SK-N-MC (cell line): Measurements from ENCODE around the gene SLC12A1.

Experiments used
- EZH2 ChIP-seq: fragments of 200-600 bp; sonication (generic); IDR thresholded peaks from one replicate; pipeline ENCODE4 v1.6.1; 2017; ENCODE audit warnings: antibody characterized with exemption
- FOXP2 ChIP-seq: optimal IDR thresholded peaks from 2 replicates; pipeline ENCODE3; 2011; ENCODE audit warnings: mild to moderate bottlenecking, moderate library complexity; ENCODE audit not compliant: insufficient read depth; ENCODE audit errors: extremely low read length, control extremely low read depth
- POLR2AphosphoS5 ChIP-seq: IDR thresholded peaks from 2 replicates; pipeline ENCODE4 v1.6.1; 2012; ENCODE audit warnings: mild to moderate bottlenecking, low read depth, low read length, borderline replicate concordance

- TF ChIP-seq POLR2AphosphoS5 (no peak), EZH2 (no peak), FOXP2 (no peak)
These were observed 19.8 kb upstream of the SLC12A1 start for GRCh38 chr15:48186271-48186670.
